ENCODE measurements around the gene NR2F6. TPM values are rescaled to one million over a fixed set of nuclear protein-coding genes. Genes with fewer than 3 reads are reported as not detected.

NR2F6 gene
- total RNA-seq, 3 donors from 2014 or later, result 23.2 to 52.4 (median 34.7) TPM

DNA sequence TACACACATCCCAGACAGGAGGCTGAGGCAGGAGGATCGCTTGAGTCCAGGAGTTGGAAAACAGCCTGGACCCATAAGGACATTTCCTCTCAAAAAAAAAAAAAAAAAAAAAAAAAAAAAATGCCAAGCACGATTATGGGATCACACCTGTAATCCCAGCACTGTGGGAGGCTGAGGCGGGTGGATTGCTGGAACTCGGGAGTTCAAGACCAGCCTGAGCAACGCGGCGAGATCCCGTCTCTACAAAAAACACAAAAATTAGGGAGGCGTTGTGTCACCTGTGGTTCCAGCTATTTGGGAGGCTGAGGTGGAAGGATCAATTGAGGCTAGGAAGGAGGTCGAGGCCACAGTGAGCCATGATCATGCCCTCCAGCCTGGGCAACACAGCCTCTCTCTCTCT is 20.7 kb downstream of the NR2F6 start:
- Histone ChIP-seq H3K4me1 (no peaks in the 10 kb centered on the region), H3K27me3 (no peaks in the 10 kb centered on the region), H3K4me3 (peak overlapping the region in 1 of 3 donors; percentile 73), H3K36me3 (no peaks in the 10 kb centered on the region), H3K9me3 (no peaks in the 10 kb centered on the region), H3K27ac (no peak overlapping the region)
- intact Hi-C loops (cut with DNase I; ENCODE audit: low total_unique reads), result no loop called here
- DNase-seq (ENCODE audit: low spot score in 2 of 2), result no peak
- TF ChIP-seq POLR2AphosphoS5 (IDR thresholded peaks at IDR 0.05), result no peak
- TF ChIP-seq, protein P1, sequence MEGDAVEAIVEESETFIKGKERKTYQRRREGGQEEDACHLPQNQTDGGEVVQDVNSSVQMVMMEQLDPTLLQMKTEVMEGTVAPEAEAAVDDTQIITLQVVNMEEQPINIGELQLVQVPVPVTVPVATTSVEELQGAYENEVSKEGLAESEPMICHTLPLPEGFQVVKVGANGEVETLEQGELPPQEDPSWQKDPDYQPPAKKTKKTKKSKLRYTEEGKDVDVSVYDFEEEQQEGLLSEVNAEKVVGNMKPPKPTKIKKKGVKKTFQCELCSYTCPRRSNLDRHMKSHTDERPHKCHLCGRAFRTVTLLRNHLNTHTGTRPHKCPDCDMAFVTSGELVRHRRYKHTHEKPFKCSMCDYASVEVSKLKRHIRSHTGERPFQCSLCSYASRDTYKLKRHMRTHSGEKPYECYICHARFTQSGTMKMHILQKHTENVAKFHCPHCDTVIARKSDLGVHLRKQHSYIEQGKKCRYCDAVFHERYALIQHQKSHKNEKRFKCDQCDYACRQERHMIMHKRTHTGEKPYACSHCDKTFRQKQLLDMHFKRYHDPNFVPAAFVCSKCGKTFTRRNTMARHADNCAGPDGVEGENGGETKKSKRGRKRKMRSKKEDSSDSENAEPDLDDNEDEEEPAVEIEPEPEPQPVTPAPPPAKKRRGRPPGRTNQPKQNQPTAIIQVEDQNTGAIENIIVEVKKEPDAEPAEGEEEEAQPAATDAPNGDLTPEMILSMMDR (IDR thresholded peaks at IDR 0.05), result no peak
- no peak for TF ChIP-seq POLR2A (IDR thresholded peaks at IDR 0.05)

DNA sequence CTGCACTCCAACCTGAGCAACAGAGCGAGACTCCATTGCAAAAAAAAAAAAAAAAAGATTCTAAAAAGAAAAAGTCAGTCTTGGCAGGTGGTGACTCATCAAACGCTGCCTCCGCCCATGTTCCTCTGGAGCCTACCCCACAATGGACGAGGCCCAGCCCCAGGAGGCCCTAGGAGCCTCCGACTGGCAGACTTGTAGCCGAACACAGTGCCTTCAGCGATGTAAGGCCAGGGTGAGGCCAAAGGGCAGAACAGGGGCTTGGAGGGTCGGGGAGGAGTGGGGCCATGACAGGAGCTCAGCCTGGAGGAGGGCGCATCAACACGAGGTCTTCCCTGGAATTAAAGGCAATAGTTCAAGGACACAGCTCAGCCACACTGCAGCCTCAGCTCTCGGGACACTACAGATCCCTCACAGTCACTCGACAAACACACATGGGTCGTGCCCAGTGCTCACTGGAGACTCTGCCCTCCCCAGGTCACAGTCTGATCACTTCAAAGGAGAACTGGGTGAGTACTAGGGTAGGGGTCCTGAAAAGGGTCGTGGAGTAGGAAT is 25.4 kb downstream of the NR2F6 start:
- no peak for DNase-seq (ENCODE audit: low spot score in 2 of 2)
- TF ChIP-seq, protein P1 (IDR thresholded peaks at IDR 0.05), result no peak
- no peak for TF ChIP-seq POLR2A (IDR thresholded peaks at IDR 0.05)
- no peaks in the 10 kb centered on the region for H3K27me3 ChIP-seq
- H3K4me1 ChIP-seq, result no peaks in the 10 kb centered on the region
- H3K27ac ChIP-seq, result no peak overlapping the region
- no peak overlapping the region for H3K4me3 ChIP-seq
- intact Hi-C loops (cut with DNase I; ENCODE audit: low total_unique reads), result no loop called here
- no peaks in the 10 kb centered on the region for H3K9me3 ChIP-seq
- no peaks in the 10 kb centered on the region for H3K36me3 ChIP-seq

DNA sequence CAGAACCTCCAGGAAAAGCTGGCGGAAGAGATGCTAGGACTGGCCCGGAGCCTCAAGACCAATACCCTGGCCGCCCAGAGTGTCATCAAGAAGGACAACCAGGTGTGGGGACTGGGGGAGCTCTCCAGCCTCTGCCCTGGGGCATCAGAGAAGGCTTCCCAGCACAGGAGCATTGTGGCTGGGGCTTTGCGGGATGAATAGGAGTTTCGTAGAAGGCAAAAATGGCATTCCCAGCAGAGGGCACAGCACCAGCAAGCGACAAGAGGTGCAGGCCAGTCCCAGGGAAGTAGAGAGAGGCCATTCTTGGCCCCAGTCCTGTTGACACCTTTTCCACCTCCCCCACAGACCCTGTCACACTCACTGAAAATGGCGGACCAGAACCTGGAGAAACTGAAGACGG is 26.4 kb downstream of the NR2F6 start:
- no peaks in the 10 kb centered on the region for H3K9me3 ChIP-seq
- TF ChIP-seq POLR2AphosphoS5 (IDR thresholded peaks at IDR 0.05) (no peak), POLR2A (IDR thresholded peaks at IDR 0.05) (no peak)
- TF ChIP-seq, protein P1 (IDR thresholded peaks at IDR 0.05), result no peak

DNA sequence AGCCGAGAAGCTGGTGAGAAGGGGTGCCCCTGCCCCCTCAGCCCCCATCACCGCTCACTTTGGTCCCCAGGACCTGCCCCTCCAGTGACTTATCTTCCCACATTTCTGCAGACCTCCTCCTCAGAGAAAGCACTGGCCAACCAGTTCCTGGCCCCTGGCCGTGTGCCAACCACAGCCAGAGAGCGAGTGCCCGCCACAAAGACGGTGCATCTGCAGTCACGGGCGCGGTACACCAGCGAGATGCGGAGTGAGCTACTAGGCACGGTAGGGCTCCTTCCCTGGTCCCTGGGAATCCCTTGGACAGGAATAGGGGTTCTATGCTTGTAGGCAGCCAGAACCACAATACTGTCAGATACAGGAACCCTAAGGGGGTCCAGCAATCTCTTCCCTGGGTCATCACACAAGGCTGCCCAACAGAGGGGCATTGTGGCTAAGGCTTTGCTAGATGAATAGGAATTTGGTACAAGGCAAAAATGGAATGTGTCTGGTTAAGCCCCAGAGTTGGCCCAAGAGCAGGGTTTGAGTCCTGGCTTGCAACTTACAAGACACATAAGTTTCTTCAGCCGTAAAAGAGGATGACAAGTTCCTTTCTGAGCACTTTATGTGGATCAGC is 29.6 kb downstream of the NR2F6 start:
- DNase-seq (ENCODE audit: low spot score in 2 of 2), result no peak
- intact Hi-C loops (cut with DNase I; ENCODE audit: low total_unique reads), result no loop called here
- H3K4me1 ChIP-seq, result peaks cover 0 to 4% of the 10 kb centered on the region in 2 donors
- H3K36me3 ChIP-seq, result no peaks in the 10 kb centered on the region
- TF ChIP-seq, protein P1 (IDR thresholded peaks at IDR 0.05), result no peak
- no peak for TF ChIP-seq POLR2AphosphoS5 (IDR thresholded peaks at IDR 0.05)
- TF ChIP-seq POLR2A (IDR thresholded peaks at IDR 0.05), result no peak
- peak overlapping the region in 1 of 2 donors; percentile 92 for H3K27ac ChIP-seq
- H3K4me3 ChIP-seq, result peak overlapping the region; percentile 56 to 86 (median 64)
- no peaks in the 10 kb centered on the region for H3K9me3 ChIP-seq
- no peaks in the 10 kb centered on the region for H3K27me3 ChIP-seq

More for the DNA sequence above, 26.4 kb downstream of the NR2F6 start:
- no peaks in the 10 kb centered on the region for H3K36me3 ChIP-seq
- DNase-seq (ENCODE audit: low spot score in 2 of 2), result no peak
- peaks cover 0 to 4% of the 10 kb centered on the region in 2 donors for H3K4me1 ChIP-seq
- no peak overlapping the region for H3K4me3 ChIP-seq
- H3K27ac ChIP-seq, result no peak overlapping the region
- H3K27me3 ChIP-seq, result no peaks in the 10 kb centered on the region
- intact Hi-C loops (cut with DNase I; ENCODE audit: low total_unique reads), result no loop called here

DNA sequence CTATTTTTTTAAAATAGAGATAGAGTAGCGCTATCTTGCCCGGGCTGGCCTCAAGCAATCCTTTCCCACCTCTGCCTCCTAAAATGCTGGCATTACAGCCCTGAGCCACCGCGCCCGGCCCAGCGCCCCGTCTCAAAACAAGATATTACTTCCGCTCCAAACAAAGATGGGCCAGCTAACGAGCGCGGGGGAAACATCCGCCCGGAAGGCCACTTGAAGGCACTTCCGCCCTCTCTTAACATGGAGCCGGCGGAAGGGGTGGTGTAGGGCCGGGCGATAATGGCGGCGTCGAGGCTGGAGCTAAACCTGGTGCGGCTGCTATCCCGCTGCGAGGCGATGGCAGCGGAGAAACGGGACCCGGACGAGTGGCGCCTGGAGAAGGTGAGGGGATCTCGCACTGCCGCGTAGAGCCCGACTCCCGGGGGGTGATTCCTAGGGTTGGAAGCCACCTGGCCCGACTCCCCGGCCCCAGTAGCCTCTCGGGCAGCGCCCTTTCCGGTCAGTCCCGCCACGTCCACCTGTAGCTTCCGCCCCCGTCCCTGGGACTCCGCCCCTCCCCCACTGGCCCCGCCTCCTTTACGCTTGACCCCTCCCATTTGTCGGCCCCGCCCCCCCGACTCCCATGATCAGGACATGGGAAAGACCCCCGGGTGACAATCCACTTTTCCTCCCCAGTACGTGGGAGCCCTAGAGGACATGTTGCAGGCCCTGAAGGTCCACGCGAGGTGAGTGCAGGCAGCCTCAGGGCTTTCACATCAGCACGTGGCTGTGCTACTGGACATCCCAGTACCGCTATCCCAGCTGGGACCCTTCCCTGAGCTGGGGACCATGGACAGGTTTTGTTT is 30.4 kb downstream of the NR2F6 start, which contains the start of gene USE1:
Gene USE1 (plus strand): TSS at position 231 of the 845 bp plus-strand sequence. CDS start 49 bp downstream, at position 280.
- Histone ChIP-seq H3K27me3 (no peaks in the 10 kb centered on the region), H3K4me3 (peak within 1 kb of the TSS; percentile 56 to 86 (median 64)), H3K27ac (peak within 1 kb of the TSS; percentile 92 to 99), H3K9me3 (no peaks in the 10 kb centered on the region), H3K36me3 (no peaks in the 10 kb centered on the region), H3K4me1 (peaks cover 0 to 4% of the 10 kb centered on the region in 2 donors)
- DNase-seq (ENCODE audit: low spot score in 2 of 2), result peak; percentile 91
- intact Hi-C loops (cut with DNase I; ENCODE audit: low total_unique reads), result no loop called here
- peak; percentile 21 for TF ChIP-seq POLR2A (IDR thresholded peaks at IDR 0.05)
- TF ChIP-seq, protein P1 (IDR thresholded peaks at IDR 0.05), result no peak
- TF ChIP-seq POLR2AphosphoS5 (IDR thresholded peaks at IDR 0.05), result peak; percentile 84 to 89 (median 88)
